Measurements from ENCODE around the gene SLC39A1. TPM values are rescaled to one million over a fixed set of nuclear protein-coding genes. Genes with fewer than 3 reads are reported as not detected.

SLC39A1 gene
- total RNA-seq, 1 experiment from 2014 or later: 204 TPM

GRCh38 chr1:153960206-153960605 lies 3.1 kb downstream of the SLC39A1 start:
- CTCF ChIA-PET: no interaction called here
- TF ChIP-seq ZNF396 (CRISPR knock-in tag; IDR thresholded peaks at IDR 0.05; ENCODE audit: borderline replicate concordance): no peak
- TF ChIP-seq AFF4 (CRISPR knock-in tag; IDR thresholded peaks at IDR 0.05; ENCODE audit: borderline replicate concordance): no peak
- no peak for TF ChIP-seq ZNF232 (CRISPR knock-in tag; IDR thresholded peaks at IDR 0.05)
- TF ChIP-seq ZNF512 (CRISPR knock-in tag; IDR thresholded peaks at IDR 0.05; ENCODE audit: borderline replicate concordance): no peak
- no peak for TF ChIP-seq CTCF (IDR thresholded peaks at IDR 0.05)
- no peak for TF ChIP-seq NR2C2 (CRISPR knock-in tag; IDR thresholded peaks at IDR 0.05)
- no peak for TF ChIP-seq ATF6 (CRISPR knock-in tag; IDR thresholded peaks at IDR 0.05)
- TF ChIP-seq RORB (CRISPR knock-in tag; IDR thresholded peaks at IDR 0.05): no peak
- TF ChIP-seq NR1H2 (CRISPR knock-in tag; IDR thresholded peaks at IDR 0.05): no peak
- TF ChIP-seq ERG (CRISPR knock-in tag; IDR thresholded peaks at IDR 0.05): no peak
- TF ChIP-seq STAT6 (CRISPR knock-in tag; conservative IDR thresholded peaks at IDR 0.05; ENCODE audit: low read depth): no peak
- TF ChIP-seq ZBTB43 (CRISPR knock-in tag; IDR thresholded peaks at IDR 0.05): no peak
- TF ChIP-seq ZNF416 (CRISPR knock-in tag; IDR thresholded peaks at IDR 0.05): no peak
- TF ChIP-seq RELA (CRISPR knock-in tag; IDR thresholded peaks at IDR 0.05; ENCODE audit: borderline replicate concordance): no peak
- no peak for TF ChIP-seq SP1 (CRISPR knock-in tag; conservative IDR thresholded peaks at IDR 0.05)
- TF ChIP-seq OVOL2 (CRISPR knock-in tag; IDR thresholded peaks at IDR 0.05; ENCODE audit: borderline replicate concordance): no peak
- TF ChIP-seq IRF1 (CRISPR knock-in tag; IDR thresholded peaks at IDR 0.05): no peak
- DNase-seq (ENCODE audit: low spot score): no peak
- H3K4me1 Mint-ChIP-seq: peaks cover 53% of the 10 kb centered on the region
- peak overlapping the region; percentile 92; the same call in 1 of the 2 replicates for H3K4me3 Mint-ChIP-seq
- ATAC-seq: no peak
- no peaks in the 10 kb centered on the region for H3K9me3 Mint-ChIP-seq
- H3K27ac Mint-ChIP-seq: peak overlapping the region; percentile 91
- H3K27me3 Mint-ChIP-seq (ENCODE audit: low read depth): no peaks in the 10 kb centered on the region
- POLR2A ChIA-PET: interaction anchor here (1.0 kb wide), 1 partner anchor 17 kb away, joined by 4 read pairs; the partner anchor contains the start of gene JTB
- H3K36me3 Mint-ChIP-seq: peaks cover 27% of the 10 kb centered on the region
